ENCODE results near the gene PTGER3. TPM values are rescaled to one million over a fixed set of nuclear protein-coding genes. Genes with fewer than 3 reads are reported as not detected.

The PTGER3 gene
- total RNA-seq, 1 donor = 0.86 TPM

DNA sequence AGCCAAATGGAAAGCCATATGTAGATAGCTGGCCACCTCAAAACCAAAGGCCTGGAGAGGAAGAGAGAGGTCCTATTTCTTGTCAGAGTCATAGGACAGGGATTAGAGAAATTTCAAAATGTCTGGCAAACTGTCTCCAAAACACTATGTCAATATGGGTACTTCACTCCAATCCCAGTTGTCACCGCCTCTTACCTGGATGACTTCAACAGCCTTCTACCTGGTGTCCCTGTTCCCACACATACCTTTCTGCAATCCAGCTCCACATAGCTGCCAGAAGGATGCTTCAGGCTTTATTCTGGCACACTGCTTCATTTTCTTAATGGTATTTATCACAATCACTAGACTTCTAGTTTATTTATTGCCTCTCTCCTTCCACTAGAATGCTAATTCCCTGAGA is 14.5 kb downstream of the PTGER3 start:
- TF ChIP-seq, protein P1, sequence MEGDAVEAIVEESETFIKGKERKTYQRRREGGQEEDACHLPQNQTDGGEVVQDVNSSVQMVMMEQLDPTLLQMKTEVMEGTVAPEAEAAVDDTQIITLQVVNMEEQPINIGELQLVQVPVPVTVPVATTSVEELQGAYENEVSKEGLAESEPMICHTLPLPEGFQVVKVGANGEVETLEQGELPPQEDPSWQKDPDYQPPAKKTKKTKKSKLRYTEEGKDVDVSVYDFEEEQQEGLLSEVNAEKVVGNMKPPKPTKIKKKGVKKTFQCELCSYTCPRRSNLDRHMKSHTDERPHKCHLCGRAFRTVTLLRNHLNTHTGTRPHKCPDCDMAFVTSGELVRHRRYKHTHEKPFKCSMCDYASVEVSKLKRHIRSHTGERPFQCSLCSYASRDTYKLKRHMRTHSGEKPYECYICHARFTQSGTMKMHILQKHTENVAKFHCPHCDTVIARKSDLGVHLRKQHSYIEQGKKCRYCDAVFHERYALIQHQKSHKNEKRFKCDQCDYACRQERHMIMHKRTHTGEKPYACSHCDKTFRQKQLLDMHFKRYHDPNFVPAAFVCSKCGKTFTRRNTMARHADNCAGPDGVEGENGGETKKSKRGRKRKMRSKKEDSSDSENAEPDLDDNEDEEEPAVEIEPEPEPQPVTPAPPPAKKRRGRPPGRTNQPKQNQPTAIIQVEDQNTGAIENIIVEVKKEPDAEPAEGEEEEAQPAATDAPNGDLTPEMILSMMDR (IDR thresholded peaks at IDR 0.05; ENCODE audit: insufficient read depth, low read depth, low read length) = no peak
- no peak overlapping the region for H3K4me3 ChIP-seq (ENCODE audit: low read depth, low read length)
- no peak for DNase-seq (ENCODE audit: low read depth)

DNA sequence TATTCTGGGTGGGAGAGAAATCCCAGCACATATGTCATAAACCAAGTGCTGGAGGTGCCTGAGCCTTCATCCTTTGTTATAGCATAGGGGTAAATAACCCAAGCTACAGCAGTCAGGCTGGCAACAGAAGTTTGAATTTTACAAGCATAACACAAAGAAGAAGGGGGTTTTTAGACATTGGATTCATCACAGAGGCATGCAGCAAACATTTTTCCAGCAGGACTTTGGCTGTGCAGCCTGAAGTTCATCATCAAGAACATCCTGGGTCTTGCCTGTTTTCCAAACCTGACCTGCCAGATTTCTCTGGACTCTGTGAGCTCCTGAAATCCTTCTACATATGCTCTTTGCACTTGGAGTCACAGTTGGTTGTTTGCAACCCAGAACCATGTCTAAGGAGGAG is 16.2 kb downstream of the PTGER3 start:
- DNase-seq (ENCODE audit: low read depth) = no peak
- TF ChIP-seq, protein P1 (IDR thresholded peaks at IDR 0.05; ENCODE audit: insufficient read depth, low read depth, low read length) = no peak

DNA sequence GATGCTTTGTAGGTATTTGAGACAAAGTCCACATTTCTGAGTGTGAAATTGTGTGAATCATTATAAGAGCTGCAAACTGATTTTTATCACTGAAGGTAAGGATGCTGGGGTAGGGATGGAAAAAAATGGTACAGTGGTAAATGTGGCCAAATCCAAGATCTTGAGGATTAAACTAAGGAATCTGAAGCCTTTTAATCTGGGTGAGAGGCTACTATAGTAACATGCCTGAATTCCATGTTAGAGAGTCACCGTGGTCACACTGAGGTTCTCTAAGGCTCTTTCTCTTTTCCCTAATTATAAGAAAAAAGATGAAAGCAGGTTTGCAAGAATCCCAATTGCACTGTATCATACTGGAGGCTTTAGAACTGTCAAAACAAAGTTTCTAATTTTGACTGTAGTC is 17.6 kb downstream of the PTGER3 start:
- TF ChIP-seq, protein P1 (IDR thresholded peaks at IDR 0.05; ENCODE audit: insufficient read depth, low read depth, low read length) = no peak
- H3K4me3 ChIP-seq (ENCODE audit: low read depth, low read length) = no peak overlapping the region
- DNase-seq (ENCODE audit: low read depth) = no peak

More for the DNA sequence above, 16.2 kb downstream of the PTGER3 start:
- no peak overlapping the region for H3K4me3 ChIP-seq (ENCODE audit: low read depth, low read length)

DNA sequence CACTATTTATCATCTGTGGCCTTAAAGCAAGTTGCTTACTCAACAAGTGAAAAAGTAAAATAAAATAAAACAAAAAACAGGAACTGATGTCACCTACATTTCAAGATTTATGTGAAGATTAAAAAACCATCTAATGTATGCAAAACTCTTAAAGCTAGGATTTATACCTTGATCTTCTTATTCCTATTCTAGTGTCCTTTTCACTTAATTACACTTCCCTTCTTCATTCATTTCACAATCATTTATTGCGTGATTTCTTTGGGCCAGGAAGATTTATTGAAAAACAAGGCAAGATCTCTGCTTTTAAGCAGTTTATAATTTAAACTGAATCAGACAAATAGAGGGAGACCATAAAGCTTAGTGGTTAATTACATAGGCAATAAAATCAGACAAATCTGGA is 18.6 kb downstream of the PTGER3 start:
- TF ChIP-seq, protein P1 (IDR thresholded peaks at IDR 0.05; ENCODE audit: insufficient read depth, low read depth, low read length) = no peak
- DNase-seq (ENCODE audit: low read depth) = no peak
- H3K4me3 ChIP-seq (ENCODE audit: low read depth, low read length) = no peak overlapping the region

DNA sequence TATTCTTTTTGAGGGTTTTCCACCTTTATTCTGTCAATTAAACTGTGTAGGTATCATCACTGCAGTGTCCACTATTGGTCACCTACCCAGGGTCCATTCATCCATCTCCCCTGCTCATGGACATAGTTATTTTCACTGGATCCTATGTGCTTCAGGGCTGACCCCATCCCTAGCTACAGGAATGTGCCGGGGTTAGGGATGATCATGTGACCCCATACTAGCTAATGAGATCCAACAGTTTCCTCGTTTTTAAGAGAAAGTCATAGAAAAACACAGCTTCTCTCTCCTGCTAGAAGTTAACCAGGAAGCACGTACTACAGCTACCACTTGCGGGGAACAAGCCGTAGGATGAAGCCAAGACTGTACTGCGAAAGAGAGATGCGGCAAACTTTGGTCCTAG is 19.6 kb downstream of the PTGER3 start:
- no peak overlapping the region for H3K4me3 ChIP-seq (ENCODE audit: low read depth, low read length)
- TF ChIP-seq, protein P1 (IDR thresholded peaks at IDR 0.05; ENCODE audit: insufficient read depth, low read depth, low read length) = no peak
- DNase-seq (ENCODE audit: low read depth) = no peak

DNA sequence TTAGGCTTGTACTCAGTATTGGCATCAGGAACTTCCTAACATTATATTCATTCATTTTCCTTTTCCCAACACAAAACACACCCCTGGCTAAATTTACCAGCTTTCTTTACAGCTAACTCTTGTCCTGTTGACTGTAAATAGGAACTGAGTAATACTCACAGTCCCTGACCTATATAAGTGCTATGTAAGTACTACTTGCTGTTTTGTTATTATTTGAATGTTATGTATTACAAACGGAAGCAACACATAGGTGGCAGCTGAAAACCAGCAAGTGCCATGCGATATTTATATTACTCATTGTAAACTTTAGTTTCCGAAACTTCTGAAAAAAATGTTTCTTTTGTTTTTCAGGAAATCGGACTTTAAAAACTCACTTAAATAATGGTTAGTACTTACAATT is 21.5 kb downstream of the PTGER3 start:
- H3K4me3 ChIP-seq (ENCODE audit: low read depth, low read length) = no peak overlapping the region
- no peak for DNase-seq (ENCODE audit: low read depth)
- TF ChIP-seq, protein P1 (IDR thresholded peaks at IDR 0.05; ENCODE audit: insufficient read depth, low read depth, low read length) = no peak

DNA sequence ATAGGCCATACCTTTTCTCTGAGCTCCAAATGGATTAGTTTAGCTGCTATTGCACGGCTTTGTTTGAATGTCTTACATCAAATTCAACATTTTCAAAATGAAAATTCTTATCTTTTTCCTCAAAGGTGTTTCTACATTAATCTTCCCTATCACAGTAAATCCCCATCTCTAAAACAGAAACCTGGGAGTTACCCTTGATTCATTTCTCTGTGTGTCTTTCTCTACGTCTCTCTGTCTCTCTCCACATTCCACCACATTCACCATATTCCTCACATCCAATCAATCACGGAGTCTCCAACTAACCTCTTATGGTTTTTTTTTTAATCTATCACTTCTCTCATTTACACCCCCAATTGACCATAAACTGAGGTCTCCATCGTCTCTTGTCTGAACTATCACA is 24.1 kb downstream of the PTGER3 start:
- no peak overlapping the region for H3K4me3 ChIP-seq (ENCODE audit: low read depth, low read length)
- no peak for DNase-seq (ENCODE audit: low read depth)
- TF ChIP-seq, protein P1 (IDR thresholded peaks at IDR 0.05; ENCODE audit: insufficient read depth, low read depth, low read length) = no peak

Data from fibroblast of villous mesenchyme (primary cell).